Nephron (organoid): Measurements from ENCODE around the gene CCNY.

Experiments used
- H3K27ac Mint-ChIP-seq, 3 experiments: 2 replicates each; pipeline ENCODE4 v1.8.0; 2020; ENCODE audit warnings: mixed read lengths in 3 of 3, mild to moderate bottlenecking in 2 of 3, moderate library complexity in 1 of 3
- H3K27me3 Mint-ChIP-seq: 2 replicates; pipeline ENCODE4 v1.8.0; 2021; ENCODE audit warnings: low read depth, mild to moderate bottlenecking, moderate library complexity, mixed read lengths
- H3K36me3 Mint-ChIP-seq: 2 replicates; pipeline ENCODE4 v1.8.0; 2020; ENCODE audit warnings: low read depth, mixed read lengths
- H3K4me1 Mint-ChIP-seq: 2 replicates; pipeline ENCODE4 v1.8.0; 2020; ENCODE audit warnings: mixed read lengths
- H3K4me3 Mint-ChIP-seq, 3 experiments: 2 replicates each; pipeline ENCODE4 v1.8.0; 2020; ENCODE audit warnings: mild to moderate bottlenecking in 3 of 3, mixed read lengths in 3 of 3, moderate library complexity in 2 of 3
- H3K9me3 Mint-ChIP-seq: 2 replicates; pipeline ENCODE4 v1.8.0; 2020; ENCODE audit warnings: mixed read lengths
- TF ChIP-seq, protein P1 (sequence below), 3 experiments: fragments of 200-600 bp; sonication (generic); IDR thresholded peaks; one replicate each; pipeline ENCODE4 v1.5.0; 2021; ENCODE audit warnings: antibody characterized with exemption in 3 of 3; ENCODE audit not compliant: unreplicated experiment in 3 of 3

CCNY gene

GRCh38 chr10:35559416-35559815, 223.1 kb downstream of the CCNY start:
- Mint-ChIP-seq H3K36me3 (peaks cover 34% of the 10 kb centered on the region), H3K4me1 (peaks cover 30% of the 10 kb centered on the region), H3K9me3 (no peaks in the 10 kb centered on the region), H3K4me3 (no peak overlapping the region), H3K27me3 (no peaks in the 10 kb centered on the region), H3K27ac (no peak overlapping the region)
- TF ChIP-seq, protein P1, sequence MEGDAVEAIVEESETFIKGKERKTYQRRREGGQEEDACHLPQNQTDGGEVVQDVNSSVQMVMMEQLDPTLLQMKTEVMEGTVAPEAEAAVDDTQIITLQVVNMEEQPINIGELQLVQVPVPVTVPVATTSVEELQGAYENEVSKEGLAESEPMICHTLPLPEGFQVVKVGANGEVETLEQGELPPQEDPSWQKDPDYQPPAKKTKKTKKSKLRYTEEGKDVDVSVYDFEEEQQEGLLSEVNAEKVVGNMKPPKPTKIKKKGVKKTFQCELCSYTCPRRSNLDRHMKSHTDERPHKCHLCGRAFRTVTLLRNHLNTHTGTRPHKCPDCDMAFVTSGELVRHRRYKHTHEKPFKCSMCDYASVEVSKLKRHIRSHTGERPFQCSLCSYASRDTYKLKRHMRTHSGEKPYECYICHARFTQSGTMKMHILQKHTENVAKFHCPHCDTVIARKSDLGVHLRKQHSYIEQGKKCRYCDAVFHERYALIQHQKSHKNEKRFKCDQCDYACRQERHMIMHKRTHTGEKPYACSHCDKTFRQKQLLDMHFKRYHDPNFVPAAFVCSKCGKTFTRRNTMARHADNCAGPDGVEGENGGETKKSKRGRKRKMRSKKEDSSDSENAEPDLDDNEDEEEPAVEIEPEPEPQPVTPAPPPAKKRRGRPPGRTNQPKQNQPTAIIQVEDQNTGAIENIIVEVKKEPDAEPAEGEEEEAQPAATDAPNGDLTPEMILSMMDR (IDR thresholded peaks at IDR 0.05; ENCODE audit: unreplicated experiment in 3 of 3), result no peak

GRCh38 chr10:35561715-35562114, 225.4 kb downstream of the CCNY start:
- H3K4me1 Mint-ChIP-seq, result peaks cover 39% of the 10 kb centered on the region
- no peak overlapping the region for H3K4me3 Mint-ChIP-seq
- no peaks in the 10 kb centered on the region for H3K9me3 Mint-ChIP-seq
- H3K27ac Mint-ChIP-seq, result peak overlapping the region in 2 of 3 experiments; percentile 24 to 65
- H3K36me3 Mint-ChIP-seq, result peaks cover 35% of the 10 kb centered on the region
- no peaks in the 10 kb centered on the region for H3K27me3 Mint-ChIP-seq
- TF ChIP-seq, protein P1 (IDR thresholded peaks at IDR 0.05; ENCODE audit: unreplicated experiment in 3 of 3), result no peak

DNA sequence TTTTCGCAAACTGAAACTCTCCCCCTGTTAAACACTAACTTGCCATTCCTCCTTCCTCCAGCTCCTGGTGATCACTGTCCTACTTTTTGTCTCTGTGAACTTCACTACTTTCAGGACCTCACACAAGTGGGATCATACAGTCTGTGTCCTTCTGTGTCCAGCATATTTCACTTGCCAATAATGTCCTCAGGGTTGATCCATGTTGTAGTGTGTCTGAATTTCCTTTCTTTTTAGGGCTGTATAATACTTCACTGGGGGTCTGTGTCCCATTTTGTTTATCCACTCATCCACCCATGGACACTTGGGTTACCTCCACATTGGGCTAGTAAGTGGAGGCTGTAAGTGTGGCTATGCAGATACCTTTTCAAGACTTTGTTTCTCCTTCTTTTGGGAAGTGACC, 226.1 kb downstream of the CCNY start:
- Mint-ChIP-seq H3K4me1 (peaks cover 39% of the 10 kb centered on the region), H3K9me3 (no peaks in the 10 kb centered on the region), H3K27ac (peak overlapping the region in 1 of 3 experiments; percentile 4), H3K27me3 (no peaks in the 10 kb centered on the region), H3K4me3 (no peak overlapping the region), H3K36me3 (peaks cover 41% of the 10 kb centered on the region)
- TF ChIP-seq, protein P1 (IDR thresholded peaks at IDR 0.05; ENCODE audit: unreplicated experiment in 3 of 3), result no peak

- H3K36me3 Mint-ChIP-seq, result peaks cover 40% of the 10 kb centered on the region
- H3K9me3 Mint-ChIP-seq, result no peaks in the 10 kb centered on the region
- TF ChIP-seq, protein P1 (IDR thresholded peaks at IDR 0.05; ENCODE audit: unreplicated experiment in 3 of 3), result peak; percentile 94 to 98 (median 96)
- peaks cover 33% of the 10 kb centered on the region for H3K4me1 Mint-ChIP-seq
- H3K4me3 Mint-ChIP-seq, result no peak overlapping the region
- no peaks in the 10 kb centered on the region for H3K27me3 Mint-ChIP-seq
- H3K27ac Mint-ChIP-seq, result peak overlapping the region in 2 of 3 experiments; percentile 3 to 23
Observed at GRCh38 chr10:35563261-35563891, 227.1 kb downstream of the CCNY start.

- no peak overlapping the region for H3K4me3 Mint-ChIP-seq
- TF ChIP-seq, protein P1 (IDR thresholded peaks at IDR 0.05; ENCODE audit: unreplicated experiment in 3 of 3), result no peak
- no peaks in the 10 kb centered on the region for H3K27me3 Mint-ChIP-seq
- H3K36me3 Mint-ChIP-seq, result peaks cover 38% of the 10 kb centered on the region
- H3K9me3 Mint-ChIP-seq, result no peaks in the 10 kb centered on the region
- peaks cover 28% of the 10 kb centered on the region for H3K4me1 Mint-ChIP-seq
- peak overlapping the region in 1 of 3 experiments; percentile 65 for H3K27ac Mint-ChIP-seq
Observed at GRCh38 chr10:35564341-35564968, 228.1 kb downstream of the CCNY start.
